ENCODE data around the gene CYB5RL.

- TF ChIP-seq POLR2A (IDR thresholded peaks at IDR 0.05) (no peak), POLR2AphosphoS5 (IDR thresholded peaks at IDR 0.05) (no peak), EP300 (IDR thresholded peaks at IDR 0.05) (no peak)
- TF ChIP-seq, protein P1, sequence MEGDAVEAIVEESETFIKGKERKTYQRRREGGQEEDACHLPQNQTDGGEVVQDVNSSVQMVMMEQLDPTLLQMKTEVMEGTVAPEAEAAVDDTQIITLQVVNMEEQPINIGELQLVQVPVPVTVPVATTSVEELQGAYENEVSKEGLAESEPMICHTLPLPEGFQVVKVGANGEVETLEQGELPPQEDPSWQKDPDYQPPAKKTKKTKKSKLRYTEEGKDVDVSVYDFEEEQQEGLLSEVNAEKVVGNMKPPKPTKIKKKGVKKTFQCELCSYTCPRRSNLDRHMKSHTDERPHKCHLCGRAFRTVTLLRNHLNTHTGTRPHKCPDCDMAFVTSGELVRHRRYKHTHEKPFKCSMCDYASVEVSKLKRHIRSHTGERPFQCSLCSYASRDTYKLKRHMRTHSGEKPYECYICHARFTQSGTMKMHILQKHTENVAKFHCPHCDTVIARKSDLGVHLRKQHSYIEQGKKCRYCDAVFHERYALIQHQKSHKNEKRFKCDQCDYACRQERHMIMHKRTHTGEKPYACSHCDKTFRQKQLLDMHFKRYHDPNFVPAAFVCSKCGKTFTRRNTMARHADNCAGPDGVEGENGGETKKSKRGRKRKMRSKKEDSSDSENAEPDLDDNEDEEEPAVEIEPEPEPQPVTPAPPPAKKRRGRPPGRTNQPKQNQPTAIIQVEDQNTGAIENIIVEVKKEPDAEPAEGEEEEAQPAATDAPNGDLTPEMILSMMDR (IDR thresholded peaks at IDR 0.05): no peak
Measured at GRCh38 chr1:54191525-54191924, 8.3 kb downstream of the CYB5RL start.
